HG03108 (cell line): Measurements from ENCODE around the gene RSPH1.
"Not testable (repeated sequence)": the region's sequence is repeated elsewhere in the genome, so short reads cannot be mapped to it uniquely, and the experiment has no call there.

Source experiments
- ATAC-seq: cut with Tn5 transposase; IDR thresholded peaks from one replicate; pipeline ENCODE4 v1.9.1; 2021; ENCODE audit warnings: moderate library complexity; ENCODE audit not compliant: unreplicated experiment

RSPH1 gene

DNA sequence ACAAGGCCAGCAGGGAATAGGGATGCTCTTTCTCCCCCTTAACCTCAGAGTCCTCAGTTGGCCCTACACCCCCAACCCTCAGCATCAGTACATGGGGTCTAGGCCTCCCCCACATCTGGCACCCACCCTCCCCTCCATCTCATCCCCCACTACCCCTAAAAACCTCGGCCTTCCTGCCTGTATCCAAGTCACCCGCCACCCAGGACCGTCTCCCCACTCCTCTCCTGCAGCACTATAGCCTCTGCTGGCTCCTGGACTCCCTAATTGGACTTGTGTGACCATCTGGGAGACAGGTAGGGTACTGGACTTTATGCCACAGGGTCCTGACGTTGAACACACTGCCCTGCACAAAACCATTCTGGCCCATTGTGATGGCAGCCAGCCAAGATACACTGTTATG is 6.0 kb downstream of the RSPH1 start:
- ATAC-seq: no peak

GRCh38 chr21:42489006-42489563 is 6.9 kb downstream of the RSPH1 start:
- no peak for ATAC-seq

- ATAC-seq: no peak
Measured at GRCh38 chr21:42486531-42486930, 9.5 kb downstream of the RSPH1 start.

DNA sequence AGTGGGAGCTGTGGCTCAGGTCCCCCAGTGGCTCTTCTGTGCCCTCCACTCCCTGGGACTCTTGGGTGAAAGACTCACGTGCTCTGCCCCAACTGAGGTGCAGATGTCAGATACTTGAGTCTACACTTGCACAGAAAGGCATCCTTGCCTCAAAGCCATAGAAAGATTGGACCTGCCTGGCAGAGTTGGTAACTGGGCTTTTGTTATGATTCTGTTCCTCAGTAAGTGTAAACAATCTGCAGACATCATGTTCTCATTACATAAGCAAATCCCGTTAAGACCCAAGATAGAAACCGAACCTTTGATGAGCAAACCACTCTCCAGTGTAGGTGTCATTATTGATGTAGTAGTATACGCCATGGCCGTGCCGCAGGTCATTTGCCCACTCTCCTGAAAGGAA is 10.0 kb downstream of the RSPH1 start:
- ATAC-seq: no peak

GRCh38 chr21:42484966-42485365 is 11.1 kb downstream of the RSPH1 start:
- ATAC-seq: no peak

DNA sequence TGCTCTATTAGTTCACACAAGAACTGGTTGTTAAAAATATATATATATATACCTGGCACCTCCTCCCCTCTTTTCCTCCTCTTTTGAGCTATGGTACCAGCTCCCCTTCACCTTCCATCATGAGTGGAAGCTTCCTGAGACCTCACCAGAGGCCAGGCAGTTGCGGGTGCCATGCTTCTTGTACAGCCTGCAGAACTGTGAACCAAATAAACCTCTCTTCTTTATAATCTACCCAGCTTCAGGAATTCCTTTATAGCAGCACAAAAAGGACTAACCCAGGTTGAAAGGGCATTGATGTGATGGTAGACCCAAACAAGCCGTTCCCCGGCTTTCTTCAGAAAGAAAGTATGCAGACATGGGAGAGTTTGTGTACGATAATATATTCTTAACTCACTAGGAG is 14.9 kb downstream of the RSPH1 start:
- ATAC-seq: no peak

- no peak for ATAC-seq
Measured at GRCh38 chr21:42480736-42481135, 15.3 kb downstream of the RSPH1 start.

GRCh38 chr21:42479582-42479981 is 16.4 kb downstream of the RSPH1 start:
- no peak for ATAC-seq

DNA sequence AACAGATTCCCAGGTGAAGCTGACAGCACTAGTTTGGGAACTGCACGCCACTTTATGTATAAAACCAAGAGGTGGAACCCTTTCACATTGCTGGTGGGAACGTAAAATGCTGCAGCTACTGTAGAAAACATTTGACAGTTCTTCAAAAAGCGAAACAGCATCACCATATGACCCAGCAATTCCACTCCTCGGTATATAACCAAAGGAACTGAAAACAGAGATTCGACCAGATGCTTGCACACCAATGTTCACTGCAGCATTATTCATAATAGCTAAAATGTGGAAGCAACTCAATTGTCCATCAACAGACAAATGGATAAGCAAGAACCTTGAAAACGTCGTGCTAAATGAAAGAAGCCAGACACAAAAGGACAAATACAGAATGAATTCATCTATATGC is 17.5 kb downstream of the RSPH1 start:
- no peak for ATAC-seq

DNA sequence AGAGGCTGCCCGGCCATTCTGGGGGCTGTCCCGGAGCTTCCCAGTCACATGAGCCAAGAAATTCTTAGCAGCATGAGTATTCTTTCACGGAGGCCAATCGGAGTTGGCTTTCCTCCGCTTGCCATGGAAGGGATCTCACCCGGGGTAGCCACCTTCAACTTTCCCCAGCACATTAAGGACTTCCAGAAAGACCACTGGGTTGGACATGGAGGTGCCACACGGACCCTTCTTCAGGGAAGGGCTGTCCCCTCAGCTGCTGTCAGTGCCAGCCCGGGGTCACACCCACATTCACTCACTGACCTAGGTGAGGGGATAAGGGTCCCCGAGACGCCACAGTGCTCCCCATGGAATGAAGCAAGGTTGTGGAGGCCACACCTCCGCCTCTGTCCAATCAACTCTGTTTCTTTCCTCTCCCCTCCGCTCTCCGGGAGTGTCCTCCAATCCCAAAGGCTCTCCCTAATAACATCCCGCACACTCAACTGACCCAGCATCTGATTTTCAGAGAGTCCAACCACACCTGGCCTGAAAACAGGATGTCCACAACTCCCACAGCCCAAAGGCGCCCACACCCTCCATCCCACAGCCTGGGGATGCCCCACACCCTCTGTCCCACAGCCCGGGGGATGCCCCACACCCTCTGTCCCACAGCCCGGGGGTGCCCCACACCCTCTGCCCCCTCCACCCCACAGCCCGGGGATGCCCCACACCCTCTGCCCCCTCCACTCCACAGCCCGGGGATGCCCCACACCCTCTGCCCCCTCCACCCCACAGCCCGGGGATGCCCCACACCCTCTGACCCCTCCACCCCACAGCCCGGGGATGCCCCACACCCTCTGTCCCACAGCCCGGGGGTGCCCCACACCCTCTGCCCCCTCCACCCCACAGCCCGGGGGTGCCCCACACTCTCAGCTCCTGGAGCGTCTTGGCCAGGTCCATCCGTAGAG is 19.4 kb downstream of the RSPH1 start:
- no peak for ATAC-seq

DNA sequence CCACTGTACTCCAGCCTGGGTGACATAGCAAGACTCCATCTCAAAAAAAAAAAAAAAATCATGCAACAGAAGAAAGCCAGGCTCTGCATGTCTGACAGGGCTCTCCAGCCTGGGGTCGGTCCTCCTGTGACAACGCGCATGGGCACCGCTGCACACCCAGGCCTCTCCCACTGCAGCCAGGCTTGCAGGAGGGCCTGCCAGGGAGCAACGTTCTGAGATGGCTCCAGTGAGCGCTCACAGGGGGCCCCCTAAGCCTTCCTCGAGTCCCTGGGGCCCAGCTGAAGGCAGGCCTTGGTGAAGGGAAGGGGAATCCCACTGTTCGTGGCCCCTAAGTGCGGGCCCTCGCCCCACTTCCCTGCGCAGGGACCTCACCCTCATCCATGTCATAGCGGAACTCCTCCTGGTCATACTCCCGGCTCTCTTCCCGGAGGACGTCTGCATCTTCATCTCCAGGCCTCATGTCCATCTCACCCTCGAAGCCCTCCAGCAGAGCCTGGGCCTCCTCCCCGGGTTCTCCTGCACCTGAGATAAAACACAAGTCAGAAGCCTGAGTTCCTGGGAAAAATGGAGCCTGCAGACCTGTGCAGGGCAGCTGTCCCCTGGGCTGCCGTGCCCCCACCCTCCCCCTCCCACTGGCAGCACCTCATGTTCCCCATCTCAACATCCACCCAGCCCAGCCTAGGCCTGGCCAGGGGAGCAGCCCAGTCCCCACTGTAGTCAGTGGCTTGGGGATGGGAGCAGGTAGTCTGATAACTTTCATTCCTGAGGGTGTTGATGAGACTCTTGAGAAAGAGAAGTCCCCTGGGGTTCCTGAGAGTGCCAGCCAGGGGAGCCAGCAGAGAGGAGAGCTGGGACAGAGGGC is 20.3 kb downstream of the RSPH1 start:
- no peak for ATAC-seq

GRCh38 chr21:42475036-42475435 is 21.0 kb downstream of the RSPH1 start:
- ATAC-seq: no peak

GRCh38 chr21:42474043-42474831 is 21.8 kb downstream of the RSPH1 start:
- ATAC-seq: peak; percentile 46

DNA sequence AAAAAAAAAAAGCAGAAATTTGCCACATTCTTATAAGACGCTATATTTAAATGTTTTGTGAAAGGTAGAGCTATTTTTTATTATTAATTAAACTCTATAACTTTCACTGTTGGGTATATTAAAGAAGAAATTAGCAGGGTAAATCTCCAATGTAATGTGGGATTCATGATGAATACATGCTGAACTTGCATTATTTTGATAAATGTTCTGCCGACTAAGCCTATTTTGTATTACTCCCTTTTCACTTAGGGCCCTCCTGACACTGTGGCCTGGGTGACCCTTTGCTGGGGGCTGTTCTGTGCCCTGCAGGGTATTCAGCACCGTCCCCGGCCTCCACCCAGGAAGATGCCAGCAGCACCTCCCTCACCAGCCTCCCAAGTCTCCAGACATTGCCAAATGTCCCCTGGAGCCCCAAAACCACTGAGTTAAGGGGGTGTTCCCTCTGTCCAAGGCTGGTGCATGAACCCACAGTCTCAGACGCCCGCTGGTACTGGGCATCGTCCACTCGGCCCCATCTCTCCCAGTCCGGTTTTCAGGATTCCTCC is 22.5 kb downstream of the RSPH1 start:
- no peak for ATAC-seq

DNA sequence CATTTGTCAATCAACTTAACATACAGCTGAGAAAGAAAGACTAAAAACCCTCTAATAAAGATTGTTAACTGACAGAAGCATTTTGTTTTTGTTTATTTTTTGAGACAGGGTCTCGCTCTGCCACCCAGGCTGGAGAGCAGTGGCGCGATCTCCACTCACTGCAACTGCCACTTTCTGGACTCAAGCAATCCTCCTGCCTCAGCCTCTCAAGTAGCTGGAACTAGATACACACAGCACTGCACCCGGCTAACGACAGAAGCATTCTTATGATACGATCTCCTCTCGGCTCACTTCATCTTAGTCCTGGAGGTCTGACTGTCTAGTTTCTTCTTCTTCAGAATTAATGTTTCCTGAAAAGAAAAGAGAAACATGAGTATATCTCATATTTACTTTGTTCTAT is 23.5 kb downstream of the RSPH1 start:
- no peak for ATAC-seq

- no peak for ATAC-seq
Measured at GRCh38 chr21:42471716-42472330, 24.2 kb downstream of the RSPH1 start.

DNA sequence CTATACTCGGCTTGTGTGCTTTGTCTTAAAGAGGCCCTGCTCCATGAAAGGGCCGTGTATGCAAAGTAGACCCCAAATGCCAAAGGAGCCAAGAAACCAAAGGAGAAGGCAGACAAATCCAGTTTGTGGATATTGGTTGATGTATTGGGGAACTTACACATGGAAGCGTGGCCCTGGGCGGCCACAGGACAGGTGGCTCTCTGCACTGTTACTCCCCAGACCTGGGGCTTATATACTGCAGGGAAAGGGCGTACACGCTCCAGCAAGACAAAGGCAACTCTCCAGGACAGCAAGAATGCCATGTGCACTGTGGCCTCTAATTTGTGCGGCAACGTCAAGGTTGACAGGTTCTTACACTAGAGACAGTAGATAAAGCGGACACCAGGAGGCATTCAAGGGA is 24.8 kb downstream of the RSPH1 start:
- ATAC-seq: no peak

DNA sequence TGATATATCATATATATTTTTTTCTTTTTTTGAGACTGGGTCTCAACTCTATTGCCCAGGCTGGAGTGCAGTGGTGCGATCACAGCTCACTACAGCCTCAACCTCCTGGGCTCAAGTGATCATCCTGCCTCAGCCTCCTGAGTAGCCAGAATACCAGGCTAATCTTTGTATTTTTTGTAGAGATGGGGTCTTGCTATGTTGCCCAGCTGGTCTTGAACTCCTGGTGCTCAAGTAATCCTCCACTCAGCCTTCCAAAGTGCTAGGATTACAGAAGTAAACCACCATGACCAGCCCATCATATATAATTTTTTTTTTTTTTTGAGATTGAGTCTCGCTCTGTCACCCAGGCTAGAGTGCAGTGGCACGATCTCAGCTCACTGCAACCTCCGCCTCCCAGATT is 26.3 kb downstream of the RSPH1 start:
- not testable (repeated sequence) for ATAC-seq

- ATAC-seq: peak; percentile 42
Measured at GRCh38 chr21:42469272-42469671, 26.8 kb downstream of the RSPH1 start.

DNA sequence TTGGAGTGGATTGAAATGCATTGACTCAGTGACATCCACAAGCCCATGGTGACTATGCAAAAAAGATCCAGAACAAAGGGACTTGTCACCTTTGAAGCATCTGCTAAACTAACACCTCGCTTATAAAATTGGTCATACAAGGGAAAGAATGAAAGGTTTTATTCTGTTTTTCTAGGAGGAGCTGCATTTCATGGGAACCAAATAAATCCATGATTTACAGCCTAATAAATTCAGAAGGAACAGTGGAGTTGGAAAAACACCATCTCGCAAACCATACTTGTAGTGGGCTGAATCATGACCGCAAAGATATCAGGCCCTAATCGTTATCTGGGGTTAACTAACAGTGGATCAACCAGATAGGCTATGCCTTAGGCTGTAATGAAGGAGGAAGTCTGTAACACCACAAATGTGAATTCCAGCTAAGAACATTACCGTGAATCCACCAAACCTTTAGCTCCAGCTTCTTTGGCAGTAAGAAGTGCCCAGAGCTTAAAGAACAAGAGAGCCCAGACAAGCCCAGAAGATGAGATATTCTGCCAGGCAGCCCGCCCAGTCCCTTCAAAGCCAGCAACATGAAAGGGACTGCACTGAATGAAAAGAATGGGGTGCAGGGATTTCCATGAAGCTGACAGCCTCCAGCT is 27.4 kb downstream of the RSPH1 start:
- no peak for ATAC-seq
